Measurements from ENCODE around the gene LRRFIP2.

Gene LRRFIP2

DNA sequence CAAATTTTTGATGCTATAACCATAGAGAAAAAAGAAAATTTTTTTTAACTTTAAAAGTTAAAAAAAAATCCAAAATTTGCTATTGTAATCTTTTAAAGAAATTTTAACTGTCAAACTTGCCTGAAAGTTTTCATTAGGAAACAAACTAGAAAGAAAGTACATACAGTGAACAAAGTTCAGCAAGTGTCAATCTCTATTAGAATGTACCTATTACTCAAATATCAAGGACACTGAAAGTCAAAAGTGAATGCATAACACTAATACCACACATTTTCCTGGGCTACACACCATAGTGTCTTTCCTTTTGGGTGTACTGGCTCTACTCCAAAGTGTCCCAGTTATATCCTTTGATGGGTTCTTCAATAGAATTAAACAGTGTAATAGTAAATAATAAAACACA, 56.8 kb downstream of the LRRFIP2 start:
- DNase-seq (ENCODE audit: extremely low read depth in 1 of 2, low read depth in 1 of 2), result no peak

DNA sequence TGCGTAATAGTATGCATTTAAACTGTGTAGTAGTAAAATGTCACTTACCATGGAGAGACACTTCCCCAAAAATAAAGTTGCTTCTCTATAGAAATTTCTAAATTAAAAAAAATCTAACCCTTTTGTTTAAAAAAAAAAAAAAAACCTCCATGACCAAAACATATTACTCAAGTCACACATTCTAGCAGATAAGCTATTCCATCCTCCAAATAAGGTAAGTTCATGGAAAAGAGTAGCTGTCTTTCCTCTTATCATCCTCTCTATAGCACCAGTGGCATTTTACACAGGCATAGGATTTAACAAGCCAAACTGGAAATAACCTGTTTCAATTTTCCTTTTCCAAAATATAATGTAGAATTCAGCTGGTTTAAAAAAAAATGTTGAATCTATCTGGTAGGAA, 57.4 kb downstream of the LRRFIP2 start:
- DNase-seq (ENCODE audit: extremely low read depth in 1 of 2, low read depth in 1 of 2), result no peak

DNA sequence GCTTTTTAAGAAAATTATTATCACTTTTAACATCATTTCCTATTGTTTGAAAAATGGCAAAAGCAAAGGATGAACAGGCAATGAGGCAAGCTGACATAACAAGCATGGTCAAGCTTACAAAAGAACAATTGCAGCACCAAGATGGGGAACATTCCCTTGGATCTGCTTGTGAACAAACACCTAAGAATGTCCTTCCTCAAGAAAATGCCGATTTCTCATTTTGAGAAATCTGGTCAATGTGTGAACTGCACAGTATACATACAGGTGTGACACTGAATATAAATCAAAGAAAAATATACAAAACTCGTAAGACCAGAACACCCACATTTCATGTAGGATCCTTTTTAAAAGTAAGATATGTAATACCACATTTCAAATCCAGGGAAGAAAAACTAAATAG, 58.9 kb downstream of the LRRFIP2 start:
- no peak for DNase-seq (ENCODE audit: extremely low read depth in 1 of 2, low read depth in 1 of 2)

DNA sequence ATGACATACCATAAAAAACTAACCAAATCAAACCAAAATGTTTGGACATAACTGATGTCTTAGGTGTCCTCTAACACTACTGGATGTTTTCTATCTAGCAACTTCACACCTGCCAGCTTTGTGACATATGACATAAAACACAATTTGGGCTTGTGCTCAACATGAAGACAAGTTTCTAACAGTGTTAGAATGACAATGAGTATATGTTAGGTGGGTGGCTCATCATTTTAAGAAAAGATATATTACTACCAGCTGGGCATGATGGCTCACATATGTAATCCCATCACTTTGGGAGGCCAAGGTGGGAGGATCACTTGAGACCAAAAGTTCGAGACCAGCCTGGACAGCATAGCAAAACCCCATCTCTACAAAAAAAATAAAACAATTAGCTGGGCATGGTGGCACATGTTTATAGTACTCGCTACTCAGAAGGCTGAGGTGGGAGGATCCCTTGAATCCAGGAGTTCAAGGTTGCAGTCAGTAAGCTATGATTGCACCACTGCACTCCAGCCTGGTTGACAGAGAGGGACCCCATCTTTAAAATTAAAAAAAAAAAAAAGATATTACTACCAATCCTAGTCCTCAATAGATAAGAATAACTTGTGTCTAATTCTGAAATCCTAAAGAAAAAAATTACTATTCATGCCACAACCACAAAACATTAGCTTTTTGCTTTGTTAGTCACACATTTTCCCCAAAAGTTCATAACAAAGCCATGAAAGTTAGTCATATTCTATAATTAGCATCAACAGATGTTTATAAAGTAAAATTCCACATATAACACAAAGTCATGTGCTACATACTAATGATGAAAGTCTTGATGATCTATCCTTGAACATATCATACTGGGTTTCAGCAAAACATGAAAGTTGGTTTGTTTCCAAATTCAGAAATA, 59.9 kb downstream of the LRRFIP2 start:
- DNase-seq (ENCODE audit: extremely low read depth in 1 of 2, low read depth in 1 of 2), result no peak

DNA sequence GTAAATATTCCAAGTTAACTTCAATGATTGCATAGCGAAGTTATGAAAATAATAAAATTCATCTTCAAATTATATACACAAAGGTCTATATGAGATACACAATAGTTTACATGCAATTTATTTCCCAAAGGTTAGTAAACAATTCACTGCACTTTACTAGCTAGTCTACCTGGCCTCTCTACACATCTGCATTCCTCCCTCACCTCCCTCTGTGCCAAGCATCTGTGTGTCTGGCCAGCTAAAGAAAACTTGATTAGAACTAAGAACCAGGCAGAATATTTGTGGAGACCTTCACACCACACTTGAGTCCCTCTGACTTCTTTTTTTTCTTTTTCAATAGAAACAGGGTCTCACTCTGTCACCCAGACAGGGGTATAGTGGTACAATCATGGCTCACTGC, 61.4 kb downstream of the LRRFIP2 start:
- no peak for DNase-seq (ENCODE audit: extremely low read depth in 1 of 2, low read depth in 1 of 2)

- no peak for DNase-seq (ENCODE audit: extremely low read depth in 1 of 2, low read depth in 1 of 2)
These were observed 63.2 kb downstream of the LRRFIP2 start for GRCh38 chr3:37111199-37111598.

DNA sequence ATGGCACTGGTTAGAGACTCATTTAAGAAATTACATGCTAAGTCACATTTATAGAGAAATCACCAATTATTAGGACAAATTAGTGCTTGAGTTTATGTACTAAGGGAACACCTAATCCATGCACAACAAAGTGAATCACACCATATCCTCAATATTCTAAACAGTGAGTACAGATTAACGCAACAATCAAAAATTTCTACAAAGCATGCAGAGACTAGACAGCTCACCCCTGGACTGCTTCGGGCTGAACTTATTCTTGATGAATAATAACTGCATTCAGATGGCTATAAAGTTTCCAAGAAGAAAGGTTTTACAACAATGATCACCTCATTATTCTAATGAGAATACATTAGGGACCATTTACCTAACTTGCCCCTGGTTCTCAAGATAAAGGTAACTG, 66.5 kb downstream of the LRRFIP2 start:
- DNase-seq (ENCODE audit: extremely low read depth in 1 of 2, low read depth in 1 of 2), result no peak

- DNase-seq (ENCODE audit: extremely low read depth in 1 of 2, low read depth in 1 of 2), result no peak
These were observed 71.1 kb downstream of the LRRFIP2 start for GRCh38 chr3:37103103-37103808.

GRCh38 chr3:37100411-37100810, 74.0 kb downstream of the LRRFIP2 start:
- no peak for DNase-seq (ENCODE audit: extremely low read depth in 1 of 2, low read depth in 1 of 2)

- DNase-seq (ENCODE audit: extremely low read depth in 1 of 2, low read depth in 1 of 2), result no peak
These were observed 74.9 kb downstream of the LRRFIP2 start for GRCh38 chr3:37099469-37099868.

GRCh38 chr3:37098884-37099283, 75.5 kb downstream of the LRRFIP2 start:
- no peak for DNase-seq (ENCODE audit: extremely low read depth in 1 of 2, low read depth in 1 of 2)

DNA sequence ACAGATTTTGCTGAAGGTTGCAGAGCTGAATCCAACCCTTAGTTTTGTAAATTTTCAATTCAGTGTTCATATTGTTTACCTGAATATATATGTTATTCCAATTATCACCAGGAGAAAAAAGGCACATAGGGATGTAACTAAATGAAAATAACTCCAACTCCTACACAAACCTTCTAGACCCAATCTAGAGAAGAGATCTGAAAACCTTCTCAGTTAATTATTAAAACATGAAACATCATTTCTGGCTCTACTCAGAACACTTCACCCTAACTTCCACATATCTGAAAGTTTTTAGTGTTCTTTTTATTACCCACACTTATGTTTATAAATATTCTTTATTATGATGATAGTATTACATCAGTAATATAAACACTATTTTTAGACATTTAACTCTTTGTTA, 76.6 kb downstream of the LRRFIP2 start:
- no peak for DNase-seq (ENCODE audit: extremely low read depth in 1 of 2, low read depth in 1 of 2)

- DNase-seq (ENCODE audit: extremely low read depth in 1 of 2, low read depth in 1 of 2), result no peak
These were observed 77.4 kb downstream of the LRRFIP2 start for GRCh38 chr3:37096975-37097374.

DNA sequence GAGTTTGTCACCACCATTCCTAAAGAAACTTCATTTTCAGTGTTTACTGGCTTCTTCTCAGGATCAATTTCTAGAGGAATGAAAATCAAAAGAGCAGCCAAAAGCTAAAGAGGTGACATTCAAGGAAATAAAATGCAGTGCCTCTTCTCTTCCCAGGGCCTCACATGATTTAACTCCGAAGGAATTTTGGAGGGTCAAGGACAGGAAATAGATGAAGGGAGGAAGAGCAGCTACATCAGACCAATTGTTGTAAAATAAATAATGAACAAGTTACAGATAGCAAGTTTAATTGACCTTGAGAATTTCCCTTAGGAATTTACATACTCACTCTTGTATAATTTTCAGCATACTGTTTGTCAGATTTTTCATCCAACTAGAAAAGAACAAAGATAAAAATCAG, 78.1 kb downstream of the LRRFIP2 start:
- DNase-seq (ENCODE audit: extremely low read depth in 1 of 2, low read depth in 1 of 2), result no peak

GRCh38 chr3:37094636-37095035, 79.7 kb downstream of the LRRFIP2 start:
- no peak for DNase-seq (ENCODE audit: extremely low read depth in 1 of 2, low read depth in 1 of 2)

GRCh38 chr3:37093481-37093880, 80.9 kb downstream of the LRRFIP2 start:
- no peak for DNase-seq (ENCODE audit: extremely low read depth in 1 of 2, low read depth in 1 of 2)

- DNase-seq (ENCODE audit: extremely low read depth in 1 of 2, low read depth in 1 of 2), result no peak
These were observed 81.9 kb downstream of the LRRFIP2 start for GRCh38 chr3:37092484-37092883.

- no peak for DNase-seq (ENCODE audit: extremely low read depth in 1 of 2, low read depth in 1 of 2)
These were observed 86.5 kb downstream of the LRRFIP2 start for GRCh38 chr3:37087870-37088269.

GRCh38 chr3:37086918-37087317, 87.5 kb downstream of the LRRFIP2 start:
- no peak for DNase-seq (ENCODE audit: extremely low read depth in 1 of 2, low read depth in 1 of 2)

DNA sequence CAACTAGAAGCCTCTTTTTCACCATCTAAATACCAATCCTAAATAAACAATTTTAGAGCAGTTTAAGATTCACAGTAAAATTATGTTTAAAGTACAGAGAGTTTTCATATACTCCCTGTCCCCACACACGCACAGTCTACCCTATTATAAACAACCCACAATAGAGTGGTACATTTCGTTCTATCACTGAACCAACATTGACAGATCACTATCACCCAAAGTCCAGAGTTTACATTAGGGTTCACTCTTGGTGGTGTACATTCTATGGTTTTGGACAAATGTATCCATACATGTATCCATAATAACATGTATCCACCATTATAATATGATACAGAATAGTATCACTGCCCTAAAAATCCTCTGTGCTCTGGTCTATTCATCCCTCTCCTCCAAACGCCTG, 92.1 kb downstream of the LRRFIP2 start:
- DNase-seq (ENCODE audit: extremely low read depth in 1 of 2, low read depth in 1 of 2), result no peak

- no peak for DNase-seq (ENCODE audit: extremely low read depth in 1 of 2, low read depth in 1 of 2)
These were observed 98.4 kb downstream of the LRRFIP2 start for GRCh38 chr3:37075955-37076354.

DNA sequence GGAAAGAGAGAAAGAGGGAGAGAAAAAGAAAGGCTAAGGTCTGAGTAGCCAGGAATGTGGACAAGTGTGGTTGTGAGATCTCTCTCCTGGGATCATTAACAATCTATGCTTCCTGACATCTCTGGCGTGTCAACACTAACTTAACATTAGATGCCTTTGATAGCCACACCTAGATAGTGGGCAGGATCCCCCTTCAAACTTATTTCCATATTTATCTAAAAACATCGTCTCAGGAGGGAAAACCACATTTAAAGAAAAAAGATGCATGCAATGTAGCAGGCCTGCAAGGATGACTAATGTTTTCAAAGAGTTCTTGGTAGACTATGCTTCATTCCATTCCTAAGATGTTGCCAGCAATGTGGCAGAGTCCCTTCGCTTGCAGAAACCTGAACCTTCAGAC, 100.2 kb downstream of the LRRFIP2 start:
- DNase-seq (ENCODE audit: extremely low read depth in 1 of 2, low read depth in 1 of 2), result no peak

All from stimulated activated CD8-positive, alpha-beta memory T cell treated with anti-CD3 and anti-CD28 coated beads, Interleukin-7, amount 100 ng/mL, for 48 hours (primary cell).